AG04449 (cell line): ENCODE data around the gene CTAGE6.
"Not testable (repeated sequence)": the region's sequence is repeated elsewhere in the genome, so short reads cannot be mapped to it uniquely, and the experiment has no call there.

Experiments used
- CTCF ChIA-PET: fragments of 350-600 bp; formaldehyde crosslinking; extraction: SDS; loops from one replicate; lab custom pipeline; 2021; ENCODE audit warnings: antibody characterized with exemption; lab: Yijun Ruan, JAX
- POLR2A ChIA-PET: fragments of 400-600, 350-600 bp; formaldehyde crosslinking; extraction: SDS; loops from one replicate; lab custom pipeline; 2020; ENCODE audit warnings: antibody characterized with exemption, inconsistent platforms; lab: Yijun Ruan, JAX
- DNase-seq: peaks from one replicate; pipeline ENCODE4 v3.0.0-alpha.2; 2010; ENCODE audit warnings: low read depth, low spot score
- H3K4me3 ChIP-seq: 2 replicates; pipeline ENCODE4 v1.5.1; 2011; ENCODE audit warnings: low read depth, mild to moderate bottlenecking, control low read depth, low read length

CTAGE6 gene

DNA sequence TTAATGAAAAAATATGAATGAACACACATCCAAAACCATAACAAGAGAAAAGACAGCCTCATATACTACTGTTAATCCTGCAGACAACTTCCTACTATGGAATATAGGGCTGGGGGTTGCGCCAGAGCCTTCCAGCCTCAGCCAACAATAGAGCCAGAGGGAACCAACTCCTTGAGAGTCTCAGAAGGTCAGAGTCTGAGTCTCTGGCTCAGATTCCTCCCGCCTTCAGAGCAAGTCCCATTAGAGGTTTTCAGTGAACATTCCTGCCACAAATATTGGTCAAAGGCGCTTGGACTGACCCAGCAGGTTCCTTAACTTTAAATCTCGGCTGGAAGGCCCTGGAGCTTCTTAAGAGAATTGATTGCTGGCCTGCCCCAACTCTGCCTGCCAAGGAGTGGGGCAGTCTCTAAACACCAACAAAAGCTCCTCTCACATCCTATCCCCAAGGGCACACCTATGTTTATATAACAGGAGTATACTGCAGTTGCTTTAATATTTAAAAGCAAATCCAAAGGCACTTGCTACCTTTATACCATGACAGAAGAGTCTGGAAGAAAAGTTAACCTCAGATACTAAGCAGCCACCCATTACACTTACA lies 45.7 kb downstream of the CTAGE6 start:
- CTCF ChIA-PET, DNase-seq, POLR2A ChIA-PET, H3K4me3 ChIP-seq: not testable (repeated sequence)

GRCh38 chr7:143709895-143710294 lies 47.6 kb downstream of the CTAGE6 start:
- CTCF ChIA-PET, POLR2A ChIA-PET, H3K4me3 ChIP-seq, DNase-seq: not testable (repeated sequence)
